ENCODE measurements around the gene SOWAHA.

DNA sequence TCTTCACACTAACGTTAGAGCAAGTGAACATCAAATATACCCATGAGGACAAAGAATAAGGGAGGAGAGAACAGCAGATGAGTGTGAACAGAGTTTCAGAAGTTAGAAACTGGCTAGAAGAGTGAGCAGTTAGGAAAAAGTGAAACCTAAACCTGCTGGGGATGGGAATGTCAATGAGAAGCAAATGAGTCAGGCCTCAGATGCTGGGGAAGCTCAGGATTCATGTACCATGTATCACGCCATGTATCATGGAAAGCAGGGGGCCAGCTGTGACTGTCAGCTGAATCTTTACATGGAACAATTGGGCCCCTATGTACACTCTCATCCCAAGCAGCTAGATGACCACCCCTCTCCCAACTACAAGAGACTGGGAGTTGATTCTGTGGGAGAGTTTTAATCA, 37.0 kb downstream of the SOWAHA start:
- TF ChIP-seq, protein P1, sequence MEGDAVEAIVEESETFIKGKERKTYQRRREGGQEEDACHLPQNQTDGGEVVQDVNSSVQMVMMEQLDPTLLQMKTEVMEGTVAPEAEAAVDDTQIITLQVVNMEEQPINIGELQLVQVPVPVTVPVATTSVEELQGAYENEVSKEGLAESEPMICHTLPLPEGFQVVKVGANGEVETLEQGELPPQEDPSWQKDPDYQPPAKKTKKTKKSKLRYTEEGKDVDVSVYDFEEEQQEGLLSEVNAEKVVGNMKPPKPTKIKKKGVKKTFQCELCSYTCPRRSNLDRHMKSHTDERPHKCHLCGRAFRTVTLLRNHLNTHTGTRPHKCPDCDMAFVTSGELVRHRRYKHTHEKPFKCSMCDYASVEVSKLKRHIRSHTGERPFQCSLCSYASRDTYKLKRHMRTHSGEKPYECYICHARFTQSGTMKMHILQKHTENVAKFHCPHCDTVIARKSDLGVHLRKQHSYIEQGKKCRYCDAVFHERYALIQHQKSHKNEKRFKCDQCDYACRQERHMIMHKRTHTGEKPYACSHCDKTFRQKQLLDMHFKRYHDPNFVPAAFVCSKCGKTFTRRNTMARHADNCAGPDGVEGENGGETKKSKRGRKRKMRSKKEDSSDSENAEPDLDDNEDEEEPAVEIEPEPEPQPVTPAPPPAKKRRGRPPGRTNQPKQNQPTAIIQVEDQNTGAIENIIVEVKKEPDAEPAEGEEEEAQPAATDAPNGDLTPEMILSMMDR (IDR thresholded peaks at IDR 0.05): no peak
- TF ChIP-seq POLR2A (IDR thresholded peaks at IDR 0.05): no peak

Measured in heart left ventricle (tissue), 13 donors.